Neuronal stem cell (in vitro differentiated cells): ENCODE data around the gene NWD2.

Experiments used
- DNase-seq: peaks from one replicate; pipeline ENCODE4 v3.0.0-alpha.2; 2013; ENCODE audit warnings: low spot score
- H2AFZ ChIP-seq: one replicate; pipeline ENCODE4 v1.6.1; 2013; ENCODE audit warnings: mild to moderate bottlenecking, low read length, inconsistent platforms
- H2AK5ac ChIP-seq: 2 replicates; pipeline ENCODE4 v1.6.1; 2013; ENCODE audit warnings: low read depth, mild to moderate bottlenecking, inconsistent platforms, low read length, moderate library complexity, mixed read lengths
- H2BK120ac ChIP-seq: 2 replicates; pipeline ENCODE4 v1.6.1; 2013; ENCODE audit warnings: low read depth, mild to moderate bottlenecking, inconsistent platforms, low read length, moderate library complexity, mixed read lengths
- H2BK12ac ChIP-seq: one replicate; pipeline ENCODE4 v1.6.1; 2013; ENCODE audit warnings: low read length, inconsistent platforms
- H2BK15ac ChIP-seq: 2 replicates; pipeline ENCODE4 v1.6.1; 2013; ENCODE audit warnings: mild to moderate bottlenecking, low read length, inconsistent platforms, mixed read lengths
- H2BK5ac ChIP-seq: one replicate; pipeline ENCODE4 v1.6.1; 2013; ENCODE audit warnings: inconsistent platforms, mild to moderate bottlenecking, low read length, moderate library complexity
- H3K14ac ChIP-seq: one replicate; pipeline ENCODE4 v1.6.1; 2013; ENCODE audit warnings: low read length, inconsistent platforms
- H3K18ac ChIP-seq: 2 replicates; pipeline ENCODE4 v1.6.1; 2013; ENCODE audit warnings: low read length, inconsistent platforms
- H3K23ac ChIP-seq: 2 replicates; pipeline ENCODE4 v1.6.1; 2013; ENCODE audit warnings: low read depth, mild to moderate bottlenecking, mixed read lengths, low read length, inconsistent platforms; ENCODE audit not compliant: poor library complexity
- H3K27ac ChIP-seq: replicated peaks from 3 replicates; pipeline ENCODE4 v1.5.1; 2013; ENCODE audit warnings: low read length, inconsistent platforms
- H3K27me3 ChIP-seq, 3 experiments: 2 replicates each; pipeline ENCODE4 v1.6.1; 2013; ENCODE audit warnings: low read length in 3 of 3, mild to moderate bottlenecking in 2 of 3, inconsistent platforms in 1 of 3, low read depth in 1 of 3, mixed read lengths in 1 of 3, moderate library complexity in 1 of 3; ENCODE audit not compliant: control insufficient read depth in 3 of 3, insufficient read depth in 3 of 3
- H3K36me3 ChIP-seq, 2 donors: replicated peaks in 1 of 2; 2 replicates each; pipeline ENCODE4 v1.6.1; 2013; ENCODE audit warnings: low read length in 2 of 2; ENCODE audit not compliant: control insufficient read depth in 2 of 2, insufficient read depth in 2 of 2
- H3K4ac ChIP-seq: 2 replicates; pipeline ENCODE4 v1.6.1; 2013; ENCODE audit warnings: inconsistent platforms, mild to moderate bottlenecking, low read length, moderate library complexity
- H3K4me1 ChIP-seq, 2 donors: 1 replicate in 1 of 2; 2 replicates in 1 of 2; pipeline ENCODE4 v1.6.1; 2013; ENCODE audit warnings: low read length in 2 of 2, low read depth in 1 of 2; ENCODE audit not compliant: control insufficient read depth in 2 of 2, insufficient read depth in 1 of 2
- H3K4me2 ChIP-seq: one replicate; pipeline ENCODE4 v1.6.1; 2013; ENCODE audit warnings: mild to moderate bottlenecking, low read length, inconsistent platforms; ENCODE audit not compliant: insufficient read depth, poor library complexity, severe bottlenecking
- H3K4me3 ChIP-seq, 2 donors: 2 replicates each; pipeline ENCODE4 v1.5.1; 2013; ENCODE audit warnings: low read length in 2 of 2, mild to moderate bottlenecking in 2 of 2, inconsistent platforms in 1 of 2, moderate library complexity in 1 of 2
- H3K79me1 ChIP-seq: one replicate; pipeline ENCODE4 v1.6.1; 2013; ENCODE audit warnings: low read depth, mild to moderate bottlenecking, inconsistent platforms, low read length, moderate library complexity
- H3K9ac ChIP-seq: one replicate; pipeline ENCODE4 v1.6.1; 2013; ENCODE audit warnings: mild to moderate bottlenecking, low read depth, low read length, inconsistent platforms; ENCODE audit not compliant: poor library complexity
- H3K9me3 ChIP-seq, 2 donors: replicated peaks in 1 of 2; 2 replicates each; pipeline versions ENCODE3 to v1.6.1; 2013; ENCODE audit warnings: low read length in 2 of 2, mild to moderate bottlenecking in 2 of 2, inconsistent platforms in 1 of 2, low read depth in 1 of 2, mixed read lengths in 1 of 2, moderate library complexity in 1 of 2; ENCODE audit not compliant: control insufficient read depth in 2 of 2, insufficient read depth in 1 of 2
- H4K8ac ChIP-seq: one replicate; pipeline ENCODE4 v1.6.1; 2013; ENCODE audit warnings: low read depth, mild to moderate bottlenecking, inconsistent platforms, low read length, moderate library complexity
- H4K91ac ChIP-seq: one replicate; pipeline ENCODE4 v1.6.1; 2013; ENCODE audit warnings: low read length, low read depth, mild to moderate bottlenecking, inconsistent platforms; ENCODE audit not compliant: poor library complexity
- WGBS, 2 donors: extraction: QIAGEN DNeasy Blood & Tissue Kit; methylation state at CpG; one replicate each; pipeline ENCODE4 v1.1.7; 2013; ENCODE audit warnings: missing lambda C conversion rate in 2 of 2, mixed read lengths in 1 of 2; ENCODE audit not compliant: insufficient read length in 2 of 2, insufficient replicate concordance in 1 of 2; ENCODE audit errors: extremely low coverage in 2 of 2; 5-methylcytosine and 5-hydroxymethylcytosine counted together

The NWD2 gene

GRCh38 chr4:37216209-37216608 is 28.3 kb upstream of the NWD2 start:
- Histone ChIP-seq H4K91ac (no peak overlapping the region), H4K8ac (no peak overlapping the region), H3K4me2 (no peak overlapping the region), H3K23ac (no peak overlapping the region), H3K4ac (no peak overlapping the region), H2BK120ac (no peak overlapping the region), H3K4me1 (no peaks in the 10 kb centered on the region), H2AFZ (no peak overlapping the region), H3K14ac (no peak overlapping the region), H3K9ac (no peak overlapping the region), H3K18ac (no peak overlapping the region), H2AK5ac (no peak overlapping the region), H3K4me3 (no peak overlapping the region), H2BK12ac (no peak overlapping the region), H3K27me3 (no peaks in the 10 kb centered on the region), H3K79me1 (no peaks in the 10 kb centered on the region), H2BK5ac (no peak overlapping the region), H3K9me3 (no peaks in the 10 kb centered on the region), H3K36me3 (no peaks in the 10 kb centered on the region), H3K27ac (no peak overlapping the region), H2BK15ac (no peak overlapping the region)
- no peak for DNase-seq
- WGBS, 2 donors, result no CpG with 5 or more reads among the region's 2 CpGs

- H2BK15ac ChIP-seq, result no peak overlapping the region
- whole genome bisulfite sequencing, 2 donors, result no CpG with 5 or more reads among the region's 3 CpGs
- H3K9ac ChIP-seq, result no peak overlapping the region
Measured at GRCh38 chr4:37219242-37219641, 25.3 kb upstream of the NWD2 start.

DNA sequence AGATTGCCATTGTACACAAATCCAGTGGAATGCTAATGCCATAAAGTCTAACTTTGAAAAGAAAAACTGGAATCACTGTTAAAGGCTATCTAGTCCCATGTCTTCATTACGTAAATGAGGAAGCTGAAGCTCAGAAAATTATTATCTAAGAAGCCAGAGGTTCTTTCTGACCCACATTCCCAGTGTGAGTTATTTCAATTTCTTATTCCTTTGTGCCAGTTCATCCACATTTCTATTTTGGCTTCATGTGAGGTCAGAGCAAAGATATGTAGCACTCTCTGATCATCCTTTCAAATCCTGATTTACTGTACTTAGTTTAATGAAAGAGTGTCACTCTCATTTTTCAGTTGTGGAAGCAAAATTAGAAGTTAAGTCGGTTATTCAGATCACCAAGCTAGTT is 24.6 kb upstream of the NWD2 start:
- Histone ChIP-seq H2BK15ac (no peak overlapping the region), H2BK5ac (no peak overlapping the region), H3K4ac (no peak overlapping the region), H3K4me3 (no peak overlapping the region), H3K9me3 (no peaks in the 10 kb centered on the region), H2AK5ac (no peak overlapping the region), H3K79me1 (no peaks in the 10 kb centered on the region), H3K27ac (no peak overlapping the region), H2AFZ (no peak overlapping the region), H3K4me1 (no peaks in the 10 kb centered on the region), H3K27me3 (no peaks in the 10 kb centered on the region), H3K4me2 (no peak overlapping the region), H2BK12ac (no peak overlapping the region), H3K9ac (no peak overlapping the region), H3K36me3 (no peaks in the 10 kb centered on the region), H3K18ac (no peak overlapping the region), H3K23ac (no peak overlapping the region), H4K8ac (no peak overlapping the region), H4K91ac (no peak overlapping the region), H2BK120ac (no peak overlapping the region), H3K14ac (no peak overlapping the region)
- DNase-seq, result no peak
- WGBS, 2 donors, result no CpG with 5 or more reads among the region's 2 CpGs

More at GRCh38 chr4:37219242-37219641, 25.3 kb upstream of the NWD2 start:
- no peak overlapping the region for H4K91ac ChIP-seq
- no peak overlapping the region for H3K4me3 ChIP-seq
- no peaks in the 10 kb centered on the region for H3K9me3 ChIP-seq
- H3K23ac ChIP-seq, result no peak overlapping the region
- no peak overlapping the region for H3K18ac ChIP-seq
- no peak overlapping the region for H2BK5ac ChIP-seq
- no peak overlapping the region for H3K14ac ChIP-seq
- no peak overlapping the region for H2BK12ac ChIP-seq
- DNase-seq, result no peak
- no peak overlapping the region for H3K4ac ChIP-seq
- no peak overlapping the region for H2AFZ ChIP-seq
- H4K8ac ChIP-seq, result no peak overlapping the region
- no peak overlapping the region for H2BK120ac ChIP-seq
- H3K27ac ChIP-seq, result no peak overlapping the region
- no peaks in the 10 kb centered on the region for H3K79me1 ChIP-seq
- H3K4me1 ChIP-seq, result no peaks in the 10 kb centered on the region
- no peaks in the 10 kb centered on the region for H3K36me3 ChIP-seq
- H2AK5ac ChIP-seq, result no peak overlapping the region
- H3K27me3 ChIP-seq, result no peaks in the 10 kb centered on the region
- no peak overlapping the region for H3K4me2 ChIP-seq

DNA sequence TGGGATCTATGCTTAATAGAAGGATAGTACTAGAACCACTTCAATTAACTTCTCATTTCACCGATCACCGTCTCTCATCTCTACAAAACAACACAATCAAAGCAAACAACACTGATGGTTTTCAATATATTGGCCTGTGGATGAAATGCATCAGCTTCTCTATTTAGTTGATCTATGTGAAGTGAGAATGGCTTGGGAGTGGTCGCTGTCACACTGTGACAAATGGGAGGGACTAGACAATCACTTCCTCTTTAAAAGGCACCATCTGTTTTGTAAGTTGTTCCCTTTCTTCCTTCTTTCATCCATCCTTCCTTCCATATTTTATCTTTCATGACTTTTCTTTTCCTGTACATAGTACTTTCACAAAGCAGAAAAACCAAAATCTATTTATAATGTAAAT is 23.9 kb upstream of the NWD2 start:
- 100% methylated on average over 2 of the region's 3 CpGs; no CpG with 5 or more reads in 1 of the 2 donors for WGBS, 2 donors
- H3K36me3 ChIP-seq, result no peaks in the 10 kb centered on the region
- no peak overlapping the region for H3K14ac ChIP-seq
- H3K4me1 ChIP-seq, result no peaks in the 10 kb centered on the region
- no peak overlapping the region for H3K4me2 ChIP-seq
- no peak overlapping the region for H2BK120ac ChIP-seq
- no peak overlapping the region for H2BK15ac ChIP-seq
- H2BK5ac ChIP-seq, result no peak overlapping the region
- no peak overlapping the region for H2BK12ac ChIP-seq
- H3K27me3 ChIP-seq, result no peaks in the 10 kb centered on the region
- H3K79me1 ChIP-seq, result no peaks in the 10 kb centered on the region
- no peak overlapping the region for H3K4ac ChIP-seq
- H3K9ac ChIP-seq, result no peak overlapping the region
- no peak overlapping the region for H3K27ac ChIP-seq
- DNase-seq, result no peak
- no peaks in the 10 kb centered on the region for H3K9me3 ChIP-seq
- no peak overlapping the region for H2AFZ ChIP-seq
- H2AK5ac ChIP-seq, result no peak overlapping the region
- H3K18ac ChIP-seq, result no peak overlapping the region
- no peak overlapping the region for H4K91ac ChIP-seq
- H3K4me3 ChIP-seq, result no peak overlapping the region
- no peak overlapping the region for H4K8ac ChIP-seq
- no peak overlapping the region for H3K23ac ChIP-seq
